ENCODE measurements around the gene MAGEA3.
"Not testable (repeated sequence)": the region's sequence is repeated elsewhere in the genome, so short reads cannot be mapped to it uniquely, and the experiment has no call there.

MAGEA3 gene, protein sequence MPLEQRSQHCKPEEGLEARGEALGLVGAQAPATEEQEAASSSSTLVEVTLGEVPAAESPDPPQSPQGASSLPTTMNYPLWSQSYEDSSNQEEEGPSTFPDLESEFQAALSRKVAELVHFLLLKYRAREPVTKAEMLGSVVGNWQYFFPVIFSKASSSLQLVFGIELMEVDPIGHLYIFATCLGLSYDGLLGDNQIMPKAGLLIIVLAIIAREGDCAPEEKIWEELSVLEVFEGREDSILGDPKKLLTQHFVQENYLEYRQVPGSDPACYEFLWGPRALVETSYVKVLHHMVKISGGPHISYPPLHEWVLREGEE

DNA sequence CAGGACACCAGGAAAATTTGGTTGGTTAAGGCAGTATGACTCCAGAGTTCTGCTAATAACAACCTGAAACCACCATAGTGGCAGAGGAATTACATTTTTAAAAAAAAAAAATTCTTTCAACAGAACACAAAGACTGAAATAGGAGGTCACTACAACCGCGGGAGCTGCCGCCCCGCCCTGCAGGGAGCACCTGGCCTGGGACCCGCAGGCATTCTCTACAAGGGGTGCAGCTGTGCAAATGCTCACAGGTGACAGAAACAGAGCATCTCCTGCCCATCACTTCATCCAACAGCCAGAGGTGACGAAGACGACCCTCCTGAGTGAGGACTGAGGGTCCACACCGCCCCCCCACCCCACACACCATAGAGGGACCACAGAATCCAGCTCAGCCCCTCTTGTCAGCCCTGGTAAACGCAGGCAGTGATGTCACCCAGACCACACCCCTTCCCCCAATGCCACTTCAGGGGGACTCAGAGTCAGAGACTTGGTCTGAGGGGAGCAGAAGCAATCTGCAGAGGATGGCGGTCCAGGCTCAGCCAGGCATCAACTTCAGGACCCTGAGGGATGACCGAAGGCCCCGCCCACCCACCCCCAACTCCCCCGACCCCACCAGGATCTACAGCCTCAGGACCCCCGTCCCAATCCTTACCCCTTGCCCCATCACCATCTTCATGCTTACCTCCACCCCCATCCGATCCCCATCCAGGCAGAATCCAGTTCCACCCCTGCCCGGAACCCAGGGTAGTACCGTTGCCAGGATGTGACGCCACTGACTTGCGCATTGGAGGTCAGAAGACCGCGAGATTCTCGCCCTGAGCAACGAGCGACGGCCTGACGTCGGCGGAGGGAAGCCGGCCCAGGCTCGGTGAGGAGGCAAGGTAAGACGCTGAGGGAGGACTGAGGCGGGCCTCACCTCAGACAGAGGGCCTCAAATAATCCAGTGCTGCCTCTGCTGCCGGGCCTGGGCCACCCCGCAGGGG is at the start of gene MAGEA3:
TSS of gene MAGEA3 (plus strand) at position 843 of the 980 bp plus-strand sequence. CDS start 2,039 bp downstream, outside the sequence.
- DNase-seq: not testable (repeated sequence)

DNA sequence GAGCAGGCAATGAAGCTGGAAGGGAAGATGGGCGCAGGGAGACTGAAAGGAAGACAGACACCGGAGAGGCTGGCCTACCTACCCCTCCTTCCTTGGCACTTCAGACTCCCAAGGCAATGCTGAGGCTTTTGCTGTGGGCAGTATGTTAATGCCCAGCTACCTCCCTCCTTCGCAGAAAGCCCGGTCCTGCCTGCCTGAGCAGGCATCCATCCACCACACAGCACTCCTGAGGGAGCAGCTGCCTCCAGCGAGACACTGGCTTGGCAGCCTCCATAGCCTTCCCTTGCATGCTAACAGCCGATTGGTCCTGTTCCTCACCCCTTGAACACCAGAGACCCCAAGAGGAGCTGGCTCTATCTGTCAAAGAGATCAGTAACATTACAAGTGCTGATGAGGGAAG is 46.5 kb upstream of the MAGEA3 start:
- no peak for DNase-seq

DNA sequence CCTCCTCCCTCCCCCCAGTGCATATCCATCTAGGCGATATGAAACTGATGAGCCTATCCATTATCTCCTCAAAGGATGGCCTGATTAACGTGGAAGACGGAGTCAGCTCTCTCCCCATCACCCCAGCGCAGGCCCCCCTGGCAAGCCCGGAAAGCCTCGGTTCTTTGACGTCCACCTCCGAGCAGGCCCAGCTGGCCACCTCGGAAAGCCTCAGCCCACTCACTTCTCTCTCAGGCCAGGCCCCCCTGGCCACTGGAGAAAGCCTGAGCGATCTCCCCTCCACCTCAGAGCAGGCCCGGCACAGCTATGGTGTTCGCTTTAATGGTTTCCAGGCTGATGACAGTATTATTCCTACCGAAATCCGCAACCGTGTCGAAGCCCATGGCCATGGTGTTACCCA is 46.1 kb upstream of the MAGEA3 start:
- no peak for DNase-seq

DNA sequence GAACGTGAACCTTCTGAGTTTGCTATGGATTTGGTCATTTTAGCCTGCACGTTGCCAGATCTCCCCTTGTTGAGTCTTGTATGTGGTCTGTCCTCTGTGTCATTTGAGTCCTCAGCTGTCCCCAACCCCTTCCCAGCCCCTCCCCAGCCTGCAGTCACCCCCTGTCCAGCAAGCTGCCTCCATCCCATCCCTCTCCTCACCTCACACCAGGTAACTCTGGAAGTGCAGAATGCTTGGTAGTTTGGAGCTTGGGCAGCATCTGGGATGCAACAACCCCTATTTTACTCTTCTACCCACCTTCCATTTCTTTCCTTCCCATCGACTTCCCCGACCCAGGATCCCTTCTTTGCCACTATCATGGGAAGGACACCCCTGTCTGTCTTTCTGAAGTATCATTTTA is 42.5 kb upstream of the MAGEA3 start:
- DNase-seq: no peak

DNA sequence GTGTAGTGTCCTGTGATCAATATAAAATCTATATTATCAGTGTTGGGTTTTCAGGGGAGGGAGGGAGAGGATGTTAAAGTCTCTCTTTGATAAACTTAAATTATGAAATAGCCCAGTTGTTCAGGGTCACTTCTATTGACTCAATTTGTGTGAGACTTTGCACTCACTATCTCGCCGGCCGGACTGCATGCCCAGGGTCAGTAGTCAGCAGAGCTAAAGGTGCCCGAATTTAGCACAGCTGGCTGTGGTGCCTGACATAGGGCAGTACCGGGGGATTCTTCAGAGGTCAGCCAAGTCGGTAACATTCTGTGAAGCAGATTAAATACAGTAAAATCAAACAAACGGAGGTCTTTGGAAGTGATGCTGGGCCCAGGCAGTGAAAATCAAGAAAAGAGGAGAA is 41.7 kb upstream of the MAGEA3 start:
- DNase-seq: no peak

DNA sequence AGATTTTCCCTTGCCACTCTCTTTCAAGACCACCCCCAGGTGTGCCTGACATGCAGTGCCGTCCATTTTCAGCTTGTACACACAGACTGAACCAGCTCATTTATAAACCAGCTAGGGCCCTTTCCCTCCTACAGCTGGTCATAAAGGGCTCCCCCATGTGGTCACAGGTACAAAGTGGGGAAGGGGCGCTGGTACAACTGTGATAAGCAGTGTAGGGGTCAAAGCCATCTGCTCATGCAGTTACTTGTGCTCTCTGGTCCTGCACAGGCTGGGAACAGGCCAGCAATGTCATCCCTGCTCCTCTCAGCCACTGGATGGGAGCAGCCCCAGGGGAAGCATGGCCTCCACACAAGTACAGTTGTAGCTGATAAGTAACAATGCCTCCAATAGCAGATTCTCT is 40.3 kb upstream of the MAGEA3 start:
- no peak for DNase-seq

DNA sequence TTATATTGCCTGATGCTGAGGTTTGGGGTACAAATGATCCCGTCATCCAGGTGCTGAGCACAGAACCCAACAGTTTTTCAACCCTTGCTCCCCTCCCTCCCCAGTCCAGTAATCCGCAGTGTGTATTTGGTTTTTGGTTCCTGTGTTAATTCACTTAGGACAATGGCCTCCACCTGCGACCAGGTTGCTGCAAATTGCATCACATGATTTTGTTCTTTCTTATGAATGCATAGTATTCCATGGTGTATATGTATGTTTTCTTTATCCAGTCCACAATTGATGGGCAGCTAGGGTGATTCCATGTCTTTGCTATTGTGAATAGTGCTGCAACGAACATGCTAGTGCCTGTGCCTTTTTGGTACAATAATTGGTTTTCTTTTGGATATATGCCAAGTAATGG is 35.5 kb upstream of the MAGEA3 start:
- no peak for DNase-seq

DNA sequence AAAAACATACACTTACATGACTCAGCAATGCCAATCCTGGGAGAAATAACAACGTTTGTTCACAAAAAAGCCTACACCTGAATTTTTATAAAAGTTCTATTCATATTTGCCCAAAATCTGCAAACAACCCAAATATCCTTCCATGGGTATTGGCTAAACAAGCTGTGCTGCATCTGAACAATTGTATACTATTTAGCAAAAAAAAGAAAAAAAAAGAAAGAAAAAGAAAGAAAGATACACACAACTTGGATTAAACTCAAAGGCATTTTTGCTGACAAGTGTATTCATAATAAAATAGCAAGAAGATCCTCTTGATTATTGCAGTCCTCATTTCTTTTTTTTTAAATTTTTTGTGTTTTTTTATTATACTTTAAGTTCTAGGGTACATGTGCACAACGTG is 24.5 kb upstream of the MAGEA3 start:
- DNase-seq: no peak

DNA sequence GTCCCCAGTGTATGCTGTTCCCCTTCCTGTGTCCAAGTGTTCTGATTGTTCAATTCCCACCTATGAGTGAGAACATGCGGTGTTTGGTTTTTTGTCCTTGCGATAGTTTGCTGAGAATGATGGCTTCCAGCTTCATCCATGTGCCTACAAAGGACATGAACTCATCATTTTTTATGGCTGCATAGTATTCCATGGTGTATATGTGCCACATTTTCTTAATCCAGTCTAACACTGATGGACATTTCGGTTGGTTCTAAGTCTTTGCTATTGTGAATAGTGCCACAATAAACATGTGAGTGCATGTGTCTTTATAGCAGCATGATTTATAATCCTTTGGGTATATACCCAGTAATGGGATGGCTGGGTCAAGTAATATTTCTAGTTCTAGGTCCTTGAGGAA is 23.9 kb upstream of the MAGEA3 start:
- DNase-seq: not testable (repeated sequence)

DNA sequence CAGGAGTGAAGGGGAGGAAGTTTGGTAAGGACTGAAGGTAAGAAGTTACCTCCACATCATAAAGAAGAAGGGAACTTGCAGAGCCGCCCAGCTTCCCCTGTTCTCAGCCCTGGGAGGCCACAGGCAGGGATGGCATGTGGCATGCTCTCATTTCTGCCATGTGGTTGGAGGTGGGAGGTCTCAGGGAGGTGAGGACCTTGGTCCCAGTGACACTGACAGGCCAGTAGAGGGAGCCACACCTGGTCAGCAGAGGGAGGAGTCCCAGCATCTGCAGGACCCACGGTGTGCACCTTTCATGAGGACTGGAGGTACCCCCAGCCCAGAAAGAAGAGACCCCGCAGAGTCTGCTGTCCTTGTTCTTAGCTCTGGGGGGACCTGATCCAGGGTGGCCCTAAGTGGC is 17.6 kb upstream of the MAGEA3 start:
- DNase-seq: not testable (repeated sequence)

DNA sequence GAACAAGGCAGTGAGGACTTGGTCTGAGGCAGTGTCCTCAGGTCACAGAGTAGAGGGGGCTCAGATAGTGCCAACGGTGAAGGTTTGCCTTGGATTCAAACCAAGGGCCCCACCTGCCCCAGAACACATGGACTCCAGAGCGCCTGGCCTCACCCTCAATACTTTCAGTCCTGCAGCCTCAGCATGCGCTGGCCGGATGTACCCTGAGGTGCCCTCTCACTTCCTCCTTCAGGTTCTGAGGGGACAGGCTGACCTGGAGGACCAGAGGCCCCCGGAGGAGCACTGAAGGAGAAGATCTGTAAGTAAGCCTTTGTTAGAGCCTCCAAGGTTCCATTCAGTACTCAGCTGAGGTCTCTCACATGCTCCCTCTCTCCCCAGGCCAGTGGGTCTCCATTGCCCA is 1.8 kb downstream of the MAGEA3 start:
- not testable (repeated sequence) for DNase-seq

DNA sequence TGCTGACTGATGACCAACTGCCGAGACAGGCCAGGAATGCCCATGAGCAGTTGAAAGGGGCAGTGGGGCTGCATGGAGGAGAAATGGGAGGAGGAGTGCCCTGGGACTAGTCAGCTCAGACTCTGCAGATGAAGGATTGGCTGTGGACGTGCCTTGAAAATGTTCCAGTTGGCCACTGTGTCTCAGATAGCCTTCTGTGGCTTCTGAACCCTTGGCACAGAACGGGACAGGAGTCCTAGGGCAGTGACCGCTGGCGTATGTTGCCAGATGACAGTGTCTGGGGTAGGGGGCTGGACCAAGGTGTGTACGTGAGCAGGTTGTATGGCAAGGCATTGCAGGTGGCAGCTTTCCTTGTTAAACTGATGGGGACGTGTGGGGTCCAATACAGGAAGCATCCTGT is 7.9 kb downstream of the MAGEA3 start:
- not testable (repeated sequence) for DNase-seq

DNA sequence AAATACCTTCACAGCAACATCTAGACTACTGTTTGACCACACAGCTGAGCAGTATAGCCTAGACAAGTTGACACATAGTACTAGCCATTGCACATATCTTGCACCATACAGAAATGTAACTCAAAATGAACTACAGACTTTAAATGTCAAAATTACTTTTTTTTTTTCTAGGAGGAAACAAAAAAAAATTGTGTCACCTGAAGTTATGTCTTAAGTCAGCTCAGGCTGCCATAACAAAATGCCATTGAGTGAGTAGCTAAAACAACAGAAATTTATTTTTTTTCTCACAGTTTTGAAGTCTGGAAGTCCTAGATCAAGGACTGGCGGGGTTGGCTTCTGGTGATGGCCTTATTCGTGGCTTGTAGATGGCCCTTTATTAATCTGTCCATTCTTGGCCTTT is 10.6 kb downstream of the MAGEA3 start, which contains the start of gene CSAG2:
TSS of gene CSAG2 (minus strand) at position 101 of the 400 bp plus-strand sequence. CDS start 161 bp downstream, outside the sequence.
- DNase-seq: not testable (repeated sequence)

DNA sequence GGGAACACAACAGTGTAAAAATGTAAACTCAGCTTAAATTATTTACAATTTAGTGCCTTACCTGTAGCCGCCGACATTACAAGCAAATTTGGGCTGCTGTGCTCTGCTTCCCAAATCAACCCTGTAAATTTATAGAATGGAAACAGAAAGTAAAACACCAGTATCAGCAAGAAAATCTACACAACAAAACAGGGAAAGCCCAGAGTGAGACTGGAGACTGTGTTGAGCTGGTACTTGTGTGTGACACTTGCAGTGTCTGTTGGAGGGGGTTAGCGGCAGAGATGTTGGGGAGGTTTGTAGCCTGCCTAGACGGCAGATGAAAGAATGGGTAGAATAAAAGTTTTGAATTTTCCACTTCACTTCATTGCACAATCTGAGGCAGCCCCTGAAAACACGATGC is 14.6 kb downstream of the MAGEA3 start:
- not testable (repeated sequence) for DNase-seq

DNA sequence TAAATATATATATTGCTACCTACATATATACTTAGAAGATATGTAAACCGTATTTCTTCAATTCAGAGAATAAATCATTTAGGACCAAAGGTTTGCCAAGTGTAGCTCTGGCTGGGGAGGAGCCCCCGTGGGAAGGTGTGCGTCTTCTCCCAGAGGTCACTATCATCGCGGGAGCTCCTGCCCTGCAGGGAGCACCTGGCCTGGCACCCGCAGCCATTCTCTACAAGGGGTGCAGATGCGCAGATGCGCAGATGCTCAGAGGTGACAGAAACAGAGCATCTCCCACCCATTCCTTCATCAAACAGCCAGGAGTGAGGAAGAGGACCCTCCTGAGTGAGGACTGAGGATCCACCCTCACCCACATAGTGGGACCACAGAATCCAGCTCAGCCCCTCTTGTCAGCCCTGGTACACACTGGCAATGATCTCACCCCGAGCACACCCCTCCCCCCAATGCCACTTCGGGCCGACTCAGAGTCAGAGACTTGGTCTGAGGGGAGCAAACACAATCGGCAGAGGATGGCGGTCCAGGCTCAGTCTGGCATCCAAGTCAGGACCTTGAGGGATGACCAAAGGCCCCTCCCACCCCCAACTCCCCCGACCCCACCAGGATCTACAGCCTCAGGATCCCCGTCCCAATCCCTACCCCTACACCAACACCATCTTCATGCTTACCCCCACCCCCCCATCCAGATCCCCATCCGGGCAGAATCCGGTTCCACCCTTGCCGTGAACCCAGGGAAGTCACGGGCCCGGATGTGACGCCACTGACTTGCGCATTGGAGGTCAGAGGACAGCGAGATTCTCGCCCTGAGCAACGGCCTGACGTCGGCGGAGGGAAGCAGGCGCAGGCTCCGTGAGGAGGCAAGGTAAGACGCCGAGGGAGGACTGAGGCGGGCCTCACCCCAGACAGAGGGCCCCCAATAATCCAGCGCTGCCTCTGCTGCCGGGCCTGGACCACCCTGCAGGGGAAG is 15.5 kb downstream of the MAGEA3 start, which contains the start of gene MAGEA2B:
TSS of gene MAGEA2B (plus strand) at position 814 of the 973 bp plus-strand sequence. CDS start 2,479 bp downstream, outside the sequence.
- DNase-seq: not testable (repeated sequence)

DNA sequence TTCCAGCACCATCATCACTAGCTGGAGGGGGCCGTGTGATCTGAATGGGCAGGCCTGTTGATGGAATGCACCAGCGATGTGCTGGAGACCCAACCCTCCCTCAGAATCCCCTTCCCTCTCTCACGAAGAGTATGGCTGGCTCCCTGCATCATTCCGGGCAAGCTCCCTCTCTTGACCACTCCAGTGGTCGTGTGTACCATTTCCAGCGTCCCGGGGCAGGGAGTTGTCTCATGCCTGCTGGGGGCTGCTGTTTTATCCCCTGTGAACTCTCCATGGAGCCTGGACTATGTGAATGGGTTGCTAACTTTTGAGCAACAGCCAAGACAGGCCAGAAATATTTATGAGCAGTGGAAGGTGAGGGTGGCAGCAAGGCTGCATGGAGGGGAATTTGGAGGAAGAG is 26.8 kb downstream of the MAGEA3 start:
- DNase-seq: no peak

DNA sequence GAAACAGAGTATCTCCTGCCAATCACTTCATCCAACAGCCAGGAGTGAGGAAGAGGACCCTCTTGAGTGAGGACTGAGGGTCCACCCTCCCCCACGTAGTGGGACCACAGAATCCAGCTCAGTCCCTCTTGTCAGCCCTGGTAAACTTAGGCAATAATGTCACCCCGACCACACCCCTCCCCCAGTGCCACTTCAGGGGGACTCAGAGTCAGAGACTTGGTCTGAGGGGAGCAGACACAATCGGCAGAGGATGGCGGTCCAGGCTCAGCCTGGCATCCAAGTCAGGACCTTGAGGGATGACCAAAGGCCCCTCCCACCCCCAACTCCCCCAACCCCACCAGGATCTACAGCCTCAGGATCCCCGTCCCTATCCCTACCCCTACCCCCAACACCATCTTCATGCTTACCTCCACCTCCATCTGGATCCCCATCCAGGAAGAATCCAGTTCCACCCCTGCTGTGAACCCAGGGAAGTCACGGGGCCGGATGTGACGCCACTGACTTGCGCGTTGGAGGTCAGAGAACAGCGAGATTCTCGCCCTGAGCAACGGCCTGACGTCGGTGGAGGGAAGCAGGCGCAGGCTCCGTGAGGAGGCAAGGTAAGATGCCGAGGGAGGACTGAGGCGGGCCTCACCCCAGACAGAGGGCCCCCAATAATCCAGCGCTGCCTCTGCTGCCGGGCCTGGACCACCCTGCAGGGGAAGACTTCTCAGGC is 34.8 kb downstream of the MAGEA3 start, which contains the start of the genes CSAG1 and MAGEA12:
TSS of gene CSAG1 (minus strand) at position 461 of the 715 bp plus-strand sequence. CDS start 1,261 bp downstream, outside the sequence.
TSS of gene MAGEA12 (plus strand) at position 497 of the 715 bp plus-strand sequence. CDS start 2,405 bp downstream, outside the sequence.
- DNase-seq: peak; percentile 29

DNA sequence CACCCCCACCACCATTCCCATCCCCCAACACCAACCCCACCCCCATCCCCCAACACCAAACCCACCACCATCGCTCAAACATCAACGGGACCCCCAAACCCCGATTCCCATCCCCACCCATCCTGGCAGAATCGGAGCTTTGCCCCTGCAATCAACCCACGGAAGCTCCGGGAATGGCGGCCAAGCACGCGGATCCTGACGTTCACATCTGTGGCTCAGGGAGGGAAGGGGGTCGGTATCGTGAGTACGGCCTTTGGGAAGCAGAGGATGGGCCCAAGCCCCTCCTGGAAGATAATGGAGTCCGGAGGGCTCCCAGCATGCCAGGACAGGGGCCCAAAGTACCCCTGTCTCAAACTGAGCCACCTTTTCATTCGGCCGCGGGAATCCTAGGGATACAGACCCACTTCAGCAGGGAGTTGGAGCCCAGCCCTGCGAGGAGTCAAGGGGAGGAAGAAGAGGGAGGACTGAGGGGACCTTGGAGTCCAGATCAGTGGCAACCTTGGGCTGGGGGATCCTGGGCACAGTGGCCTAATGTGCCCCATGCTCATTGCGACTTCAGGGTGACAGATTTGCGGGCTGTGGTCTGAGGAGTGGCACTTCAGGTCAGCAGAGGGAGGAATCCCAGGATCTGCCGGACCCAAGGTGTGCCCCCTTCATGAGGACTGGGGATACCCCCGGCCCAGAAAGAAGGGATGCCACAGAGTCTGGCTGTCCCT is 35.7 kb downstream of the MAGEA3 start:
- DNase-seq: not testable (repeated sequence)

DNA sequence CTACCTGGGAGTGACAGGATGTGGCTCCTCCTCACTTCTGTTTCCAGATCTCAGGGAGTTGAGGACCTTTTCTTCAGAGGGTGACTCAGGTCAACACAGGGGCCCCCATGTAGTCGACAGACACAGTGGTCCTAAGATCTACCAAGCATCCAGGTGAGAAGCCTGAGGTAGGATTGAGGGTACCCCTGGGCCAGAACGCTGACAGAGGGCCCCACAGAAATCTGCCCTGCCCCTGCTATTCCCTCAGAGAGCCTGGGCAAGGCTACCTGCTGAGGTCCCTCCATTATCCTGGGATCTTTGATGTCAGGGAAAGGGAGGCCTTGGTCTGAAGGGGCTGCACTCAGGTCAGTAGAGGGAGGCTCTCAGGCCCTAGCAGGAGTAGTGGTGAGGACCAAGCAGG is 36.5 kb downstream of the MAGEA3 start:
- no peak for DNase-seq

DNA sequence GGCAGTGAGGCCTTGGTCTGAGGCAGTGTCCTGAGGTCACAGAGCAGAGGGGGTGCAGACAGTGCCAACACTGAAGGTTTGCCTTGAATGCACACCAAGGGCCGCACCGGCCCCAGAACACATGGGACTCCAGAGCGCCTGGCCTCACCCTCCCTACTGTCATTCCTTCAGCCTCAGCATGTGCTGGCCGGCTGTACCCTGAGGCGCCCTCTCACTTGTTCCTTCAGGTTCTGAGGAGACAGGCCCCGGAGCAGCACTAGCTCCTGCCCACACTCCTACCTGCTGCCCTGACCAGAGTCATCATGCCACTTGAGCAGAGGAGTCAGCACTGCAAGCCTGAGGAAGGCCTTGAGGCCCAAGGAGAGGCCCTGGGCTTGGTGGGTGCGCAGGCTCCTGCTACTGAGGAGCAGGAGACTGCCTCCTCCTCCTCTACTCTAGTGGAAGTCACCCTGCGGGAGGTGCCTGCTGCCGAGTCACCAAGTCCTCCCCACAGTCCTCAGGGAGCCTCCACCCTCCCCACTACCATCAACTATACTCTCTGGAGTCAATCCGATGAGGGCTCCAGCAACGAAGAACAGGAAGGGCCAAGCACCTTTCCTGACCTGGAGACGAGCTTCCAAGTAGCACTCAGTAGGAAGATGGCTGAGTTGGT is 37.4 kb downstream of the MAGEA3 start:
- DNase-seq: no peak

All from DMS 273 treated with DMSO at 0.1 percent for 48 hours (cell line).